A673 (cell line): Measurements from ENCODE around the gene CPT1A. TPM values are rescaled to one million over a fixed set of nuclear protein-coding genes. Genes with fewer than 3 reads are reported as not detected.
A peak's percentile ranks its signal among the peaks of the same experiment; 100 is the strongest.

ENCODE experiments used
- BruUV-seq: library from RNA; stranded (reverse); fragments of 400-500 nt; replicated peaks from 2 replicates; lab custom pipeline; 2021; lab: Mats Ljungman, UMichigan
- CTCF ChIA-PET: fragments of 300-600 bp; sonication (Branson Sonifier 250); formaldehyde crosslinking; loops from one replicate; lab custom pipeline; 2022; ENCODE audit warnings: antibody characterized with exemption; lab: Charles Lee
- POLR2A ChIA-PET: fragments of 300-600 bp; sonication (Branson Sonifier 250); formaldehyde crosslinking; loops from one replicate; lab custom pipeline; 2022; ENCODE audit warnings: antibody characterized with exemption; ENCODE audit not compliant: low non-redundant PET; lab: Charles Lee
- DNase-seq: peaks from one replicate; pipeline ENCODE4 v3.0.0-alpha.2; 2015; ENCODE audit warnings: low spot score
- H3K27ac ChIP-seq: fragments of 200-600 bp; sonication (generic); 2 replicates; pipeline ENCODE4 v1.5.1; 2016; ENCODE audit warnings: mixed run types, low read depth, mild to moderate bottlenecking, mixed read lengths, antibody characterized with exemption, low read length; ENCODE audit not compliant: poor library complexity, severe bottlenecking
- H3K27me3 ChIP-seq: fragments of 200-600 bp; sonication (generic); replicated peaks from 2 replicates; pipeline ENCODE4 v1.6.1; 2017; ENCODE audit warnings: mixed run types, low read depth, mild to moderate bottlenecking, mixed read lengths, antibody characterized with exemption, low read length; ENCODE audit not compliant: insufficient read depth, poor library complexity
- H3K36me3 ChIP-seq: fragments of 200-600 bp; sonication (generic); 2 replicates; pipeline ENCODE4 v1.6.1; 2016; ENCODE audit warnings: mixed run types, mild to moderate bottlenecking, mixed read lengths, antibody characterized with exemption, low read length; ENCODE audit not compliant: insufficient read depth, poor library complexity, severe bottlenecking
- H3K4me1 ChIP-seq: fragments of 200-600 bp; sonication (generic); 2 replicates; pipeline ENCODE4 v1.6.1; 2017; ENCODE audit warnings: mixed run types, mild to moderate bottlenecking, mixed read lengths, antibody characterized with exemption, low read length; ENCODE audit not compliant: insufficient read depth, poor library complexity, severe bottlenecking
- H3K4me3 ChIP-seq: fragments of 200-600 bp; sonication (generic); 2 replicates; pipeline ENCODE4 v1.5.1; 2016; ENCODE audit warnings: low read depth, mixed run types, mild to moderate bottlenecking, mixed read lengths, low read length; ENCODE audit not compliant: poor library complexity, severe bottlenecking
- H3K9me3 ChIP-seq: fragments of 200-600 bp; sonication (generic); 2 replicates; pipeline ENCODE4 v1.6.1; 2016; ENCODE audit warnings: mixed run types, low read depth, mild to moderate bottlenecking, mixed read lengths, antibody characterized with exemption, low read length; ENCODE audit not compliant: poor library complexity, severe bottlenecking
- CTCF ChIP-seq: fragments of 300-800, 200-600 bp; sonication (generic); conservative IDR thresholded peaks from 2 replicates; pipeline ENCODE4 v1.5.1; 2017; ENCODE audit warnings: low read depth, mild to moderate bottlenecking, antibody characterized with exemption, low read length, moderate library complexity, mixed read lengths
- EZH2 ChIP-seq: fragments of 200-600 bp; sonication (generic); IDR thresholded peaks from 2 replicates; pipeline ENCODE4 v1.6.1; 2017; ENCODE audit warnings: borderline replicate concordance, low read depth, mild to moderate bottlenecking, mixed read lengths, antibody characterized with exemption, low read length; ENCODE audit not compliant: poor library complexity, severe bottlenecking
- intact Hi-C: fragments of 100-400 bp; cut with micrococcal nuclease; formaldehyde crosslinking; loops from one replicate; pipeline ENCODE4 v1.10.0; 2022; ENCODE audit not compliant: unreplicated experiment
- total RNA-seq: library from RNA; stranded (reverse); gene quantifications from 2 replicates; pipeline ENCODE4 v1.2.3, GENCODE V29; 2021

The CPT1A gene
- total RNA-seq, 1 experiment from 2014 or later, result 15.5 TPM

GRCh38 chr11:68840661-68841653 is 759 bp downstream of the CPT1A start:
- intact Hi-C loops, result loop anchor here (1.0 kb wide), 1 partner anchor 14 kb away; no protein-coding TSS in a partner anchor
- TF ChIP-seq CTCF (no peak), EZH2 (no peak)
- Histone ChIP-seq H3K4me1 (peaks cover 35% of the 10 kb centered on the region), H3K4me3 (peak overlapping the region; percentile 66), H3K27ac (no peak overlapping the region), H3K36me3 (no peaks in the 10 kb centered on the region), H3K27me3 (no peaks in the 10 kb centered on the region), H3K9me3 (no peaks in the 10 kb centered on the region)
- BruUV-seq, result no TSS peak
- ChIA-PET POLR2A (no interaction called here), CTCF (interaction anchor here (0.6 kb wide), 1 partner anchor 948 kb away, joined by 4 read pairs; no protein-coding TSS in a partner anchor)
- peak; percentile 44 for DNase-seq

GRCh38 chr11:68839911-68840641 is 1.6 kb downstream of the CPT1A start:
- intact Hi-C loops, result loop anchor here (1.0 kb wide), 1 partner anchor 15 kb away; no protein-coding TSS in a partner anchor
- Histone ChIP-seq H3K36me3 (no peaks in the 10 kb centered on the region), H3K4me3 (peak overlapping the region; percentile 66), H3K27me3 (no peaks in the 10 kb centered on the region), H3K9me3 (no peaks in the 10 kb centered on the region), H3K27ac (peak overlapping the region; percentile 64), H3K4me1 (peaks cover 35% of the 10 kb centered on the region)
- peak; percentile 66 for DNase-seq
- CTCF ChIA-PET, result no interaction called here
- no TSS peak for BruUV-seq
- POLR2A ChIA-PET, result no interaction called here
- TF ChIP-seq CTCF, result no peak
- no peak for TF ChIP-seq EZH2

- intact Hi-C loops, result no loop called here
Observed at GRCh38 chr11:68839054-68839865, 2.5 kb downstream of the CPT1A start.

More at GRCh38 chr11:68839054-68839865, 2.5 kb downstream of the CPT1A start:
- ChIA-PET POLR2A (interaction anchor here (0.6 kb wide), 1 partner anchor 205 kb away, joined by 5 read pairs; no protein-coding TSS in a partner anchor), CTCF (no interaction called here)
- peak overlapping the region; percentile 66 for H3K4me3 ChIP-seq
- no peaks in the 10 kb centered on the region for H3K9me3 ChIP-seq
- TF ChIP-seq EZH2 (no peak), CTCF (no peak)
- H3K27me3 ChIP-seq, result no peaks in the 10 kb centered on the region
- H3K4me1 ChIP-seq, result peaks cover 35% of the 10 kb centered on the region
- no peaks in the 10 kb centered on the region for H3K36me3 ChIP-seq
- BruUV-seq, result no TSS peak
- peak; percentile 98 for DNase-seq
- H3K27ac ChIP-seq, result peak overlapping the region; percentile 89
